Measurements from ENCODE around the gene SNX20.

SNX20 gene

GRCh38 chr16:50622029-50622428 is 59.1 kb downstream of the SNX20 start:
- ATAC-seq (replicated peaks) (no peak), DNase-seq (no peak)
- H3K27ac Mint-ChIP-seq, result no peak overlapping the region
- H3K27me3 Mint-ChIP-seq, result peaks cover 0 to 3% of the 10 kb centered on the region in 2 donors
- peaks cover 0 to 3% of the 10 kb centered on the region in 2 donors for H3K36me3 Mint-ChIP-seq
- no peaks in the 10 kb centered on the region for H3K9me3 Mint-ChIP-seq
- H3K4me3 Mint-ChIP-seq, result no peak overlapping the region
- peaks cover 8 to 10% of the 10 kb centered on the region in 2 donors for H3K4me1 Mint-ChIP-seq

Data from stimulated activated naive B cell treated with anti-CD40 and anti-IgM and Interleukin-4, amounts not matched to agents 10 μg/mL and 1 μg/mL and 100 μg/mL, for 72 hours (primary cell).